HG02642 (cell line): ENCODE measurements around the gene SMAD5.
A peak's percentile ranks its signal among the peaks of the same experiment; 100 is the strongest.

Experiments
- ATAC-seq: cut with Tn5 transposase; IDR thresholded peaks from one replicate; pipeline ENCODE4 v1.9.1; 2021; ENCODE audit warnings: mild to moderate bottlenecking; ENCODE audit not compliant: unreplicated experiment, poor library complexity

Gene SMAD5

DNA sequence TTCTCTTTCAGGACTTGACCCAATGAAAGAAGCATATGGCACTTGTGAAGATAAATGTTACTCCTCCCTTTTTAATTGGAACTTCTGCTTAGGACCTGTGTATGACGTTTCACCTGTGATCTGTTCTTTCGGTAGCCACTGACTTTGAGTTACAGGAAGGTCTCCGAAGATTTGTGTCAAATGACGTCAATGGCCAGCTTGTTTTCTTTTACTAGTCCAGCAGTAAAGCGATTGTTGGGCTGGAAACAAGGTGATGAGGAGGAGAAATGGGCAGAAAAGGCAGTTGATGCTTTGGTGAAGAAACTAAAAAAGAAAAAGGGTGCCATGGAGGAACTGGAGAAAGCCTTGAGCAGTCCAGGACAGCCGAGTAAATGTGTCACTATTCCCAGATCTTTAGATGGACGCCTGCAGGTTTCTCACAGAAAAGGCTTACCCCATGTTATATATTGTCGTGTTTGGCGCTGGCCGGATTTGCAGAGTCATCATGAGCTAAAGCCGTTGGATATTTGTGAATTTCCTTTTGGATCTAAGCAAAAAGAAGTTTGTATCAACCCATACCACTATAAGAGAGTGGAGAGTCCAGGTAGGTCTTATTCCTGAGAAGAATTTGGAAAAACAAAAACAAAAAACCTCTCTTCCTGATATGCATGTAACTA lies 21.1 kb downstream of the SMAD5 start:
- no peak for ATAC-seq

DNA sequence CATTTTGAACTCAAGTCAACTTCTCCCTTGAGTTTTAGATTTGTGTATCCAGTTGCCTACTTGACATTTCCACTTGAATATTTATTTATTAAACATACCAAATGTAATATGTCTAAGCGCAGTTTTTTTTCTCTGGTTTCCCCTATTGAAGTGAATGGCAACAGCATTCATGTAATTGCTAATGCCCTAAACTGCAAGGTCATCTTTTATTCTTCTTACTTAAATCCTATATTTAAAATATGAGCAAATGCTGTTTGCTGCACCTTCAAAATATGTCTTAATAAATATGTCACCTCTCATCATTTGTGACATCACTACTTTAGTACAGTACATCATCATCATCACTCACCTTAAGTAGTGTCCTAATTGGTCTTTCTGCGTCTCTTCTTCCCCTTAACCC lies 22.4 kb downstream of the SMAD5 start:
- no peak for ATAC-seq

DNA sequence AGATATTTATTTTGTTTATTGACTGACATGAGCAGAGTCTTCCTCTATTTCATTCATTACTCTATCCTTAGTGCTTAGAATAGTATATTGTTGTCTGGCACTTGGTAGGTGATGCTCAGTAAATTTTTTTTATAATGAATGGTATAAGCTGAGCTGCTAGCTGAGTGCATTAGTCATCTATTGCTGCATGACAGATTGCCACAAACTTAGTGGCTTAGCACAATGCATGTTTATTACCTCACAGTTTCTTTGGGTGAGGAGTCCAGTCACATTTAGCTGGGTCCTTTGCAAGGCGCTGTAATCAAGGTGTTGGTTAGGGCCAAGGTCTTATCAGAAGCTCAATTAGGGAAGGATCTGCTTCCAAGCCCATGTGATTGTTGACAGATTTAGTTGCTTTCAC lies 23.1 kb downstream of the SMAD5 start:
- no peak for ATAC-seq

DNA sequence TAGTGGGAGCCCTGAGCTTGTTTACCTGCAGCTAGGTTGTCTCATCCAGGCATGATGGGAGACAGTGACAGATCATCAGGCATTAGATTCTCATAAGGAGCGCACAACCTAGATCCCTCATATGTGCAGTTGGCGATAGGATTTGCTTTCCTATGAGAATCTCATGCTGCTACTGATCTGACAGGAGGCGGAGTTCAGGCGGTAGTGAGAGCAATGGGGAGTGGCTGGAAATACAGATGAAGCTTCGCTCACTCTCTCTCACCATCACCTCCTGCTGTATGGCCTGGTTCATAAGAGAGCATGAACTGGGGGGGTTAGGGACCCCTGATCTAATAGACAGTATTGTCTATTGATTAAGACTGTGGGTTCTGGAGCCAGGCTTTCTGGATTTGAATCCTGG lies 24.9 kb downstream of the SMAD5 start:
- ATAC-seq = no peak

DNA sequence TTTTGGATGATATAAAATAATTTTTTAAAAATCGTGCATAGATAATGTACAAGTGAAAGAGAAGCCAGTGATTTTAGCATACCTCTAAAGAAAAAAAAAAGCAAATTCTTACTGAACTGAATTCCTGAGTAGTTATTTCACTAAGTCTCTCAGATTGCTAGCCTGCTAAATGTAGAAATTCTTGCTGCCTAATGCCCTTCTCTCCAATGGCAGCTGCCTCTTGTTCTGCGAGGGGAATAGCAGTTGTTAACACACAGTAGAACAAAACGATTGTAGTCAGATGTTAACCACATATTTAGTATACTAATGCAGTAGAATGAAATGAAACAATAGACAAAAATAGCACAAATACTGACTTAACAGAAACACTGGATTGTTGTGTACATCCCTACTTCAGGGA lies 26.8 kb downstream of the SMAD5 start:
- no peak for ATAC-seq

DNA sequence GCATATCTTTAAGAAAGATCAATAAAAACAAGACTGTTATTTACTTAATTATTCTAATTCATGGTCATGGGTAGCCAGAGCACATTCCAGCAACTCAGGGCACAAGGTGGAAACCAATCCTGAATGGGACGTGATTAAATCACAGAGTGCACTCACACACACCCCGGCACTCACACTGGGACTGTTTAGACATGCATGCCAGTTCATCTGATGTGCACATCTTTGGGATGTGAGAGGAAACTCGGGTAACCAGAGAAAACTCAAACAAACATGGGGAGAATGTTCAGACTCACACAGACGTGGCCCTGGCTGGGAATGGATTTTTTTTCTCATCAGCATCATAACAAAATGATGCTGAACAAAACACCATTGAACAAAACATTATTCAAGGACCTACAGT lies 29.4 kb downstream of the SMAD5 start:
- no peak for ATAC-seq

DNA sequence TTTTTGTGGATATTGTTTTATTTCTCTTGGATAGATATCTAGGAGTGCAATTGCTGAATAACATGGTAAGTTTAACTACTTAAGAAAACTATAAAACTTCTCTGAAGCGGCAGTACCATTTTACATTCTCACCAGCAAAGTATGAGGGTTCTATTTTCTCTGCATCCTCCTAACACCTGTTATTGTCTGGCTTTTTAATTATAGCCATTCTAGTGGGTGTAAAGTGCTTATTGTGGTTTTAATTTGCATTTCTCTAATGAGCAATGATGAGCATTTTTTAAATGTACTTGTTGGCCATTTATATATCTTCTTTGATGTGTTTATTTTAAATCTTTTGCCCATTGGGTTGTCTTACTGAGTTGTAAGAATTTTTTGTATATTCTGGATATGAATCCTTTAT lies 31.6 kb downstream of the SMAD5 start:
- ATAC-seq = peak; percentile 58

DNA sequence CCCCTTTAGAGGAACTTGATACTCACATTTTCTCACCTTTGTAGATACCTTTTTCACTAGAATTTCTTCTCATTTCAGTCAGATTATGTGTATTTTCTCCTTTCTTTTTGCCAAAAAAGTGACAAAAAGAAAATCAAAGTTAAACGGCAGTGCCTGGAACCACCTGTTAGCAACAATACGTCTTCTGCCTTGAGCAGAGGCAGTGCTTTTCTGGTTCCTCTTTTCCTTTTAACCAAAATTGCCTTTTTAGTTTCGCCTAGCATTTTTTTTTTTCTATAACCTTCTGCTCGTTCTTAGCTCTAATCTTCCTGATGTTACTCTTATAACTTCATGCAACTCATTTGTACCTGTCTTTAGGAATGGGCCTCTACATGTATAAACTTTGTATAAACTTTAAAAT lies 34.3 kb downstream of the SMAD5 start:
- peak; percentile 73 for ATAC-seq

DNA sequence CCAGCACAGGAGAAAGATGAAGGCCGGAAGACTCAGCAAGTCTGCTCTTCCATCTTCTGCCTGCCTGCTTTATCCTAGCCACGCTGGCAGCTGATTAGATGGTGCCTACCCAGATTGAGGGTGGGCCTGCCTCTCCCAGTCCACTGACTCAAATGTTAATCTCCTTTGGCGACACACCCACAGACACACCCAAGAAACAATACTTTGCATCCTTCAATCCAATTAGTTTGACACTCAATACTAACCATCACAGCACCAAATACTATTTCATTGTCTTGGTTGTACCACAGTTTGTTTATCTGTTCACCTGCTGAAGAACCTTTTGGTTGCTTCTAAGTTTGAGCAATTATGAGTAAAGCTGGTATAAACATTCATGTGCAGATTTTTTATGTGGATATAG lies 36.6 kb downstream of the SMAD5 start:
- ATAC-seq = no peak

DNA sequence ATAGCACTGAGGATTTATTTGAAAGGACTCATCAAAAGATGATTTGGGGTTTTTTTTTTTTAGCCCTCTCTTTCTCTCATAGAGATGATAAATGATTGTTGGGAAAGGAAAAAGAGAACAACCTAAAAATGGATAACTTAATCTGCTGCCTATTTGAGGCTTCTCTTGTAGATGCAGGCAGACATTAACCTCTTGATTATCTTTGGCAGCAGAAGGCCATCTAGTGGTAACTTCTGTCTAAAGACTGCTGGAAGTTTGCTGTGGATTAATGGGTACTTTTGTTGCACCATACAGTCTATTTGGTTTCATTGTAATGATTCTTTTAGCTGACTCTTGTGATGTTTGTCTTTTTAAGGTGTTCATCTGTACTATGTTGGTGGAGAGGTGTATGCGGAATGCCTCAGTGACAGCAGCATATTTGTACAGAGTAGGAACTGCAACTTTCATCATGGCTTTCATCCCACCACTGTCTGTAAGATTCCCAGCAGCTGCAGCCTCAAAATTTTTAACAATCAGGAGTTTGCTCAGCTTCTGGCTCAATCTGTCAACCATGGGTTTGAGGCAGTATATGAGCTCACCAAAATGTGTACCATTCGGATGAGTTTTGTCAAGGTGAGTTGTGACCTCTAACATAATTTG lies 41.5 kb downstream of the SMAD5 start:
- peak; percentile 74 for ATAC-seq

DNA sequence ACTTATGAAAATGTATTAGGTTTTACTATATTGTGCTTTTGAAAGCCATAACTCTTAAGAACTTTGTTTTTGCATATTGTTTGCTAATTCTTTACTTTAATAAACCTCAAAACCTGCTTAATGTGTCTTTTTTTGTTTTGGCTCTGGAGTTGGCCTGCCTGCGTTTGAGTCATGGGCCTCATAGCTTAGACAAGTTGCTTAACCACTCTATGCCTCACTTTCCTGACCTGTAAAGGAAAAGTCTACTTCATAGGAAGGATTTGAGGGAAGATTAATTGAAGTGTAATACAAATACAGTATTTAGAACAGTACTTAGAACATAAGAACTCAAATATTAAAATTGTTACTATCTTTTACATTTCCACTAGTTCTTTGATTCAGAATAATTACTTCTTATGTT lies 50.0 kb downstream of the SMAD5 start:
- ATAC-seq = no peak

DNA sequence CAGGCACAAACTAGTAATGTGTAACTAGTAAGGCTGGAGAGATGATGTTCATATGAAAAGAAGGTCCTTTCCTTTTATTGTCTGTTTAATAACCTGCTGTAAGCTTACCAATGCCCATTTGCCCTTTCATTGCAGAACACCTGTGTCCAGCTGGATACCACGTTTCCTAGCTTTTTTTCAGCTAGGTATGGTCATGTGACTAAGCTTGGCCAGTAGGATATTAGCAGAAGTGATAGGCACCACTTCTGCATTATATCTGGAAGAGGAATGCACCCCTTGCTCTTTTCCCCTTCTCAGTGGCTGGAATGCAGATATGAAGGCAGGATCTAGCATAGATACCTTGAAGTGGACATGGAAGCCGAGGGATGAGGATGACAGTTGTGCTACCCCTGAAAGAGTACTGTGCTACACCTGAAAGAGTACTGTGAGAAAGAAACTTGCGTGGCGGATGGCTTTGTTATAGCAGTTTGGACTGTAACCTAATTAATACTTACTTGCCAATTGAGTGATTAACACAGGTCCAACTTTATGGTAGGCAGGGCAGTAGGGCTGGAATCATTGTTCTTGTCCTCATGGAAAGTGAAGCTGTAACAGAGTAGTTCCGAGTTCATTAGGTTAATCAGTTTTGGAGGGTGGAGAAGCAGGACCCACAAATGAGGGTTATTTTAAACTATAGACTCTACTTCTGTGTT lies 53.5 kb downstream of the SMAD5 start:
- no peak for ATAC-seq

DNA sequence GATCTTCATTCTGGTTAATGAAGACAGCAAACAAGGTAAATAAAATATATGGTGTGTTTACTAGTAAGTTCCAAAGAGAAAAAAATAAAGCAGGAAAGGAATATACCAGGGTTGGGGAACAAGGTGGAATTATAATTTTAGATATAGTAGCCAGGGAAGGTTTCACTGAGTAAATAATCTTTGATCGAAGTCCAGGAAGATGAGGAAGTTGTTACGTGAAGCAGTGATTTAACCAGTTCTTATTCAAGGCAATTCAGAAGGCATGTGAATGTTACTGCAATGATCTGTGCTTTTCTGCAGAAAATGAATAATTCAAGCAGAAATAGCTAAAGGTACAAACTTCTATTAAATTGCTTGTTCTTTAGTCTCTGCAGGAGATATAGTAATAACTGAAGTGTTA lies 54.2 kb downstream of the SMAD5 start:
- ATAC-seq = no peak

DNA sequence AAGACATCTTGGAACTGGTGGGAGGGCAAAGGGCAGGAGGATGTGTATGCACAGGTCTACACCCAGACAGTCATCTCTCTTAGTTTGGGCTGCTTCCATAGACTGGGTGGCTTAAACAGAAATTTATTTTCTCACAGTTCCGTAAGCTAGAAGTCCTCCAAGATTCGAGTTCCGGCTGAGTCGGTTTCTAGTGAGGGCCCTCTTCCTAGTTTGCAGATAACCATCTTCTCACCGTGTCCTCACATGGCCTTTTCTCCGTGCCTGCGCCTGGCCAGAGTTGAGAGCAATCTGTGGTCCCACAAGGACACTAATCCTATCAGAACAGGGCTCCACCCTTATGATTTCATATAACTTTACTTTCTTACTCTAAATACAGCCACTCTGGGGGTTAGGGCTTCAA lies 56.2 kb downstream of the SMAD5 start:
- no peak for ATAC-seq

DNA sequence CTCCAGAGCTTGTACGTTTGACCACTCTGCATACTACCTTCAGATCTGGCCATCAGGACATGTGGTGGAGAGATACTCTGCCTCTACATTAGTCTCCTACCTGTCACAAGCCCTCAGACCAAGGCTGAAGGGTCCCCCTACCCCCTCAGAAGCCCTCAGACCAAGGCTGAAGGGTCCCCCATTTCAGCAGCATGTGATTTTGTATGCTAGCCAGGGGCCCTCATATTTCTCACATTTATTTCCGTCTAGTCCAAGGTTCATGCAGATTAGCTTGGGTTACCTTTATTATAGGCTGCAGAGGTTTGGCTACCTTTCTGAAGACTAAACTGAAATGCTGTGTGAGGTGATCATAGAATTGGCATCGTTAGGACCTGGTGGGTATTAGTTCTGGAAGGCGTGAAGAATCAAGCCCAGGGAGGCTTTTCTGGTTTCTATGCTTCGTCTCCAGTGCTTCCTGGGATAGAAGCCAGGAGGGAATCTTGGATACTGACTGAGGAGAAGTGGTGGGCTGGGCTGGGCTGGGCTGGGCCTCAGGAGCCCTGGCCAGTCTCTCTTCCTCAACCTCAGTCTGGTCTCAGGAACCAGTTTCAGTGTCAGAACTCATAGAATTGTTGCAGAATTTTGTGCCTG lies 57.6 kb downstream of the SMAD5 start:
- no peak for ATAC-seq

DNA sequence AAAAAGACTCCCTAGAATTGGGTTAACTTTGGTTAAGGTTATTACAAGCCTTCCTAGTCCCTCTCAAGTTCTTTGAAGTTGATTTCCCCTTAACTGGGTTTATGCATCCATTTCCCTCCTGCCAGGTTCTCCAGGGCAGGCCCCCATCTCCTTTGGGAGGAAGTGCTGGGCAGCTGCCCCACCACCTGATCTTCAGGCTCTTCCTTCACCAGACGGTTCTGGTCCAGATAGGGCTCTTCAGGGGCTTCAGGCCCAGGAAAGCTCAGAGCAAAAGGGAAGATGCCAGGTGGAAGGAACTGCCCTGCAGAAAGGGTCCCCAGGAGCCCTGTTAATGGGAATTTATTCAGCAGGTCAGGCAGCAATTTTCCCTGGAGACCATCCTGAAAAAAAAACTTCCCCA lies 58.3 kb downstream of the SMAD5 start:
- no peak for ATAC-seq

DNA sequence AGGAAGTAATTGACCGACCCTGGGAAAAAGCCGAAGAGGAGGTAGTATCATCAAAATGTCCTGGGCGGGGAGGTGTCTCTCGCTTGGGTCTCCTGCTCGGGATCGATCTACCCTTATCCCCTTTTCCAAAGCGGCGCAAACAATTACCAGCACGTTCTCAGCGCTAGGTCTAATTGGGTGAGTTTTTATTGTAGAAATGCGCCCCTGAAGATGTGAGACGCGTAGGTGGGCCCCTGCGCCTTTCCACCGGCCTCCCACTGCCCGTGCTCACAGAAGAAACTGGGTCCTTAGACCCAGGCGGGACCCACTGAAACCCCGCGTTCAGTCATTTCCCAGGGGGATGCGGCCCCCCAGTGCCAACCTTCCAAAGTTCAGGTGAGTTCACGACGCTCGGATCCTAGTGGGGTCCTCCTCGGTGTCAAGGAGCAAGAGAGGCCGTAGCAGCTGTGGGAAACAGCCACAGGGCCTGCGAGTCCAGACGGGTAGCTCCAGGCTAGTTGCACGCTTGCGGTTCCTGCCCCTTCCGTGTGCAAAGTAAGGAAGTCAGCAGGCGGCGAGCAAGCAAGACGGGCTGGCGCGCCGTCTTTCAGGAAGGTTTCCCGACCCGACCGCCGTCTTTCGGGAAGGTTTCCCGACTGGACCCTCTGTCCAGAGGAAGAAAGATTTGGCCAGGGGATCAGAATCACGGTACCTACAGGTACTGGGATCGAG lies 58.8 kb downstream of the SMAD5 start:
- no peak for ATAC-seq

DNA sequence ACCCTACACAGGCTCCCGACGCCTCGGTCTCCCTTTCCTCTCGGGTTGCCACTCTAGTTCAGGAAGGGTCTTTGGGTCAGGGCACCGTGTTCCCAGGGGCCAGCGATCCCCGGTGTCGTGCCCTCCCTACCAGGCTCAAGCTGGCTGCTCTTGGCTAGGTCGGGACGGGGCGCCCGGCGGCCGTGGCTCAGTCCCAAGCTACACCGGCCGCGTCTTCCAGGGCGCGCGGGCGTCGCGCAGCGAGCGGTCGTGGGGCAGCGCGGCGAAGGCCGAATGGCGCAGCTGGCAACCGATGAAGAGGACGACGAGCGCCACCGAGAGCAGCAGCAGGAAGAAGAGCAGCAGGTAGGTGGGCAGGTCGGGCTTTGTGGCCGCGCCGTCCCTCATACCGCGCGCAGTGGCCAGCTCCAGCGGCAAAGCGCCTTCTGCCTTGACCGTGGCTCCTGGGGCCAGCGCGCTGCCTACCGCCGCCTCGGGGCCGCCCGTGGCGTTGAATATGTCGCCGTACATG lies 59.4 kb downstream of the SMAD5 start:
- no peak for ATAC-seq

DNA sequence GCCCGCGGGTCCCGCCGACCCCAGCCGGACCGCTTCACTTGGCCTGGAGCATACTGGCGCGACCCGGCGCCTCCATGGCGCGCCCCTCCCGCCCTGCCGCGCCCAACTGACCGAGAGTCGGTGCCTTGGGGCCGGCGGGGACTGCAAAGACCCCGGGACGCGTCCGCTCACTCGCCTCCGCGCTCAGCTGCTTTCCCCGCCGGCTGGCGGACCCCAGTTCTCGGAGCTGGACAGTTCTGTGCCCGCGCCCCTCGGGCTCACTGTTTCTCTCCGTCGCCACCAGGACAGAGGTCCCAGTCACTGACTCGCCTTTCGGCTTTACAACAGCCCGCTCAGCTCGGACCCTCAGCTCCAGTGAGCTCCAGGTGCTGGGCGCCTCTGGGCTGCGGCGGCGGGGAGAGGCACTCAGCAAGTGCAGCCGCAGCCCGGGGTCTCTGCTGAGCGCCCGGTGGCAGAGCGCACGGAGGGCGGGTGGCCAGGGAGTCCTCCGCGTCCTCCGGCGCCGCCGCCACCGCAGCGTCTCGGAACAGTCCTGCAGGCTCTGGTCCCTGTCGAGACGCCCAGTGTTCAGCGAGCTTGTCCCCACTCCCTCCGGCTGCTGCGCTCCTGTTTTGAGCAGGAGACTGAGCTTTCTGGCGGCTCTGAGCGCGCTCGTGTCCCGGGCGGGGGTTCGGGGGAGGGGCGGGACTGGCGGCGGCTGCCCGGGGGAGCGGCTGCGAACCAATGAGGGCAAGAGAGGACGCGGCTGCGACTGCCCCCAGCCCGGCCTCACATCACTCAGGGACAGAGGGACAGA lies 60.1 kb downstream of the SMAD5 start, which contains the start of gene SMIM32:
SMIM32 (minus strand) TSS at position 637 of the 796 bp plus-strand sequence. CDS start 638 bp downstream, outside the sequence.
- ATAC-seq = no peak
